GM12874 (cell line): ENCODE results near the gene NT5DC2.

Experiments
- TF ChIP-seq, protein P1 (sequence below): IDR thresholded peaks from 2 replicates; pipeline ENCODE4 v1.5.1; 2011; ENCODE audit warnings: low read depth, mild to moderate bottlenecking, control low read depth, low read length, moderate library complexity; ENCODE audit not compliant: insufficient read depth

Gene NT5DC2

GRCh38 chr3:52492059-52492458 is 41.6 kb downstream of the NT5DC2 start:
- TF ChIP-seq, protein P1, sequence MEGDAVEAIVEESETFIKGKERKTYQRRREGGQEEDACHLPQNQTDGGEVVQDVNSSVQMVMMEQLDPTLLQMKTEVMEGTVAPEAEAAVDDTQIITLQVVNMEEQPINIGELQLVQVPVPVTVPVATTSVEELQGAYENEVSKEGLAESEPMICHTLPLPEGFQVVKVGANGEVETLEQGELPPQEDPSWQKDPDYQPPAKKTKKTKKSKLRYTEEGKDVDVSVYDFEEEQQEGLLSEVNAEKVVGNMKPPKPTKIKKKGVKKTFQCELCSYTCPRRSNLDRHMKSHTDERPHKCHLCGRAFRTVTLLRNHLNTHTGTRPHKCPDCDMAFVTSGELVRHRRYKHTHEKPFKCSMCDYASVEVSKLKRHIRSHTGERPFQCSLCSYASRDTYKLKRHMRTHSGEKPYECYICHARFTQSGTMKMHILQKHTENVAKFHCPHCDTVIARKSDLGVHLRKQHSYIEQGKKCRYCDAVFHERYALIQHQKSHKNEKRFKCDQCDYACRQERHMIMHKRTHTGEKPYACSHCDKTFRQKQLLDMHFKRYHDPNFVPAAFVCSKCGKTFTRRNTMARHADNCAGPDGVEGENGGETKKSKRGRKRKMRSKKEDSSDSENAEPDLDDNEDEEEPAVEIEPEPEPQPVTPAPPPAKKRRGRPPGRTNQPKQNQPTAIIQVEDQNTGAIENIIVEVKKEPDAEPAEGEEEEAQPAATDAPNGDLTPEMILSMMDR: no peak

GRCh38 chr3:52490939-52491526 is 42.6 kb downstream of the NT5DC2 start:
- TF ChIP-seq, protein P1: no peak

GRCh38 chr3:52490035-52490938 is 43.4 kb downstream of the NT5DC2 start:
- TF ChIP-seq, protein P1: no peak

GRCh38 chr3:52489453-52489852 is 44.2 kb downstream of the NT5DC2 start:
- TF ChIP-seq, protein P1: no peak

GRCh38 chr3:52488746-52489145 is 44.9 kb downstream of the NT5DC2 start:
- TF ChIP-seq, protein P1: no peak

DNA sequence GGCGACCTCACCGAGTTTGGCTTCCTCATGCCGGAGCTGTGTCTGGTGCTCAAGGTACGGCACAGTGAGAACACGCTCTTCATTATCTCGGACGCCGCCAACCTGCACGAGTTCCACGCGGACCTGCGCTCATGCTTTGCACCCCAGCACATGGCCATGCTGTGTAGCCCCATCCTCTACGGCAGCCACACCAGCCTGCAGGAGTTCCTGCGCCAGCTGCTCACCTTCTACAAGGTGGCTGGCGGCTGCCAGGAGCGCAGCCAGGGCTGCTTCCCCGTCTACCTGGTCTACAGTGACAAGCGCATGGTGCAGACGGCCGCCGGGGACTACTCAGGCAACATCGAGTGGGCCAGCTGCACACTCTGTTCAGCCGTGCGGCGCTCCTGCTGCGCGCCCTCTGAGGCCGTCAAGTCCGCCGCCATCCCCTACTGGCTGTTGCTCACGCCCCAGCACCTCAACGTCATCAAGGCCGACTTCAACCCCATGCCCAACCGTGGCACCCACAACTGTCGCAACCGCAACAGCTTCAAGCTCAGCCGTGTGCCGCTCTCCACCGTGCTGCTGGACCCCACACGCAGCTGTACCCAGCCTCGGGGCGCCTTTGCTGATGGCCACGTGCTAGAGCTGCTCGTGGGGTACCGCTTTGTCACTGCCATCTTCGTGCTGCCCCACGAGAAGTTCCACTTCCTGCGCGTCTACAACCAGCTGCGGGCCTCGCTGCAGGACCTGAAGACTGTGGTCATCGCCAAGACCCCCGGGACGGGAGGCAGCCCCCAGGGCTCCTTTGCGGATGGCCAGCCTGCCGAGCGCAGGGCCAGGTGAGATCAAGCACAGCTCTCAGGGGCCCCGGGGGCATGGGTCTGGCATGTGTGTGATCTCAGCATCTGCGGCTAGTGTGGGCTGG is 45.6 kb downstream of the NT5DC2 start:
- TF ChIP-seq, protein P1: no peak
